NCI-H2029 (cell line): ENCODE results near the gene ASGR2.
"Not testable (repeated sequence)": the region's sequence is repeated elsewhere in the genome, so short reads cannot be mapped to it uniquely, and the experiment has no call there.

ENCODE experiments used
- DNase-seq: peaks from one replicate; lab custom pipeline; 2025; lab: John Stamatoyannopoulos, UW

The ASGR2 gene

GRCh38 chr17:7124923-7125322, 10.3 kb upstream of the ASGR2 start:
- DNase-seq = no peak

- no peak for DNase-seq
Measured at GRCh38 chr17:7123844-7124243, 9.2 kb upstream of the ASGR2 start.

GRCh38 chr17:7122381-7122780, 7.8 kb upstream of the ASGR2 start:
- no peak for DNase-seq

GRCh38 chr17:7120635-7121034, 6.0 kb upstream of the ASGR2 start:
- not testable (repeated sequence) for DNase-seq

- no peak for DNase-seq
Measured at GRCh38 chr17:7120123-7120522, 5.5 kb upstream of the ASGR2 start.

GRCh38 chr17:7119314-7119713, 4.7 kb upstream of the ASGR2 start:
- DNase-seq = no peak

- no peak for DNase-seq
Measured at GRCh38 chr17:7114875-7115614, 423 bp upstream of the ASGR2 start.

GRCh38 chr17:7113273-7114071, 1.1 kb downstream of the ASGR2 start:
- no peak for DNase-seq

- no peak for DNase-seq
Measured at GRCh38 chr17:7112510-7113108, 2.0 kb downstream of the ASGR2 start.

GRCh38 chr17:7111784-7112509, 2.7 kb downstream of the ASGR2 start:
- no peak for DNase-seq

- DNase-seq = no peak
Measured at GRCh38 chr17:7110617-7111306, 3.9 kb downstream of the ASGR2 start.

GRCh38 chr17:7109461-7110322, 4.9 kb downstream of the ASGR2 start:
- no peak for DNase-seq

- no peak for DNase-seq
Measured at GRCh38 chr17:7108981-7109380, 5.6 kb downstream of the ASGR2 start.

GRCh38 chr17:7108560-7108925, 6.1 kb downstream of the ASGR2 start:
- DNase-seq = no peak

- DNase-seq = no peak
Measured at GRCh38 chr17:7107795-7108559, 6.6 kb downstream of the ASGR2 start.

- peak; percentile 7 for DNase-seq
Measured at GRCh38 chr17:7107012-7107754, 7.4 kb downstream of the ASGR2 start.

- no peak for DNase-seq
Measured at GRCh38 chr17:7102421-7102820, 12.2 kb downstream of the ASGR2 start.

GRCh38 chr17:7101531-7101930, 13.1 kb downstream of the ASGR2 start:
- no peak for DNase-seq

GRCh38 chr17:7100641-7101379, 13.8 kb downstream of the ASGR2 start:
- not testable (repeated sequence) for DNase-seq
